IMR-90 (cell line): ENCODE measurements around the gene ERP44. TPM values are rescaled to one million over a fixed set of nuclear protein-coding genes. Genes with fewer than 3 reads are reported as not detected.
A peak's percentile ranks its signal among the peaks of the same experiment; 100 is the strongest.

Source experiments
- ATAC-seq: fragments of 200-7000 bp; cut with Tn5 transposase; 2 replicates; pipeline ENCODE4 v1.9.1; 2020; ENCODE audit warnings: low read depth, mild to moderate bottlenecking, moderate library complexity
- BruUV-seq: library from RNA; stranded (reverse); fragments of 400-500 nt; replicated peaks from 2 replicates; lab custom pipeline; 2021; lab: Mats Ljungman, UMichigan
- CTCF ChIA-PET: fragments of 300-600 bp; formaldehyde crosslinking; extraction: SDS; loops from one replicate; lab custom pipeline; 2021; ENCODE audit warnings: antibody characterized with exemption; lab: Yijun Ruan, JAX
- POLR2A ChIA-PET: fragments of 300-600 bp; sonication (Branson Sonifier 250); formaldehyde crosslinking; loops from one replicate; lab custom pipeline; 2022; ENCODE audit warnings: antibody characterized with exemption; ENCODE audit not compliant: unreplicated experiment; lab: Charles Lee
- DNase-seq: peaks from one replicate; pipeline ENCODE4 v3.0.0; 2013
- H2AFZ ChIP-seq: replicated peaks from 2 replicates; pipeline ENCODE3; 2013; ENCODE audit warnings: low read length, mild to moderate bottlenecking; ENCODE audit not compliant: poor library complexity
- H2AK5ac ChIP-seq: 2 replicates; pipeline ENCODE4 v1.6.1; 2013; ENCODE audit warnings: low read depth, low read length, inconsistent platforms
- H2AK9ac ChIP-seq: replicated peaks from 2 replicates; pipeline ENCODE3; 2013; ENCODE audit warnings: mild to moderate bottlenecking, low read depth, low read length, moderate library complexity; ENCODE audit not compliant: poor library complexity
- H2BK120ac ChIP-seq: 2 replicates; pipeline ENCODE4 v1.6.1; 2013; ENCODE audit warnings: low read depth, low read length, inconsistent platforms
- H2BK15ac ChIP-seq: 3 replicates; pipeline ENCODE4 v1.6.1; 2013; ENCODE audit warnings: low read depth, low read length, inconsistent platforms
- H2BK20ac ChIP-seq: 2 replicates; pipeline ENCODE4 v1.6.1; 2013; ENCODE audit warnings: low read depth, mild to moderate bottlenecking, inconsistent platforms, low read length, moderate library complexity
- H2BK5ac ChIP-seq: 2 replicates; pipeline ENCODE4 v1.6.1; 2013; ENCODE audit warnings: mild to moderate bottlenecking, low read depth, low read length, inconsistent platforms; ENCODE audit not compliant: poor library complexity, severe bottlenecking
- H3K14ac ChIP-seq: replicated peaks from 2 replicates; pipeline ENCODE4 v1.6.1; 2013; ENCODE audit warnings: low read depth, low read length, inconsistent platforms
- H3K18ac ChIP-seq: 2 replicates; pipeline ENCODE4 v1.6.1; 2013; ENCODE audit warnings: low read depth, low read length, control low read depth
- H3K23ac ChIP-seq: 2 replicates; pipeline ENCODE4 v1.6.1; 2013; ENCODE audit warnings: low read depth, low read length, inconsistent platforms
- H3K27ac ChIP-seq: 2 replicates; pipeline ENCODE4 v1.5.1; 2013; ENCODE audit warnings: mild to moderate bottlenecking, control low read depth, low read length; ENCODE audit not compliant: insufficient read depth
- H3K27me3 ChIP-seq: 2 replicates; pipeline ENCODE4 v1.6.1; 2013; ENCODE audit warnings: low read length; ENCODE audit not compliant: control insufficient read depth, insufficient read depth
- H3K36me3 ChIP-seq: 2 replicates; pipeline ENCODE4 v1.6.1; 2013; ENCODE audit warnings: low read length, mixed read lengths; ENCODE audit not compliant: control insufficient read depth, insufficient read depth
- H3K4ac ChIP-seq: 2 replicates; pipeline ENCODE4 v1.6.1; 2013; ENCODE audit warnings: low read depth, low read length, inconsistent platforms
- H3K4me1 ChIP-seq: 2 replicates; pipeline ENCODE4 v1.6.1; 2013; ENCODE audit warnings: low read length, mixed read lengths; ENCODE audit not compliant: control insufficient read depth, insufficient read depth
- H3K4me2 ChIP-seq: 2 replicates; pipeline ENCODE4 v1.6.1; 2013; ENCODE audit warnings: low read depth, mild to moderate bottlenecking, control low read depth, low read length, moderate library complexity
- H3K4me3 ChIP-seq: 2 replicates; pipeline ENCODE4 v1.5.1; 2013; ENCODE audit warnings: low read depth, mild to moderate bottlenecking, control low read depth, low read length, moderate library complexity; ENCODE audit not compliant: insufficient read depth
- H3K56ac ChIP-seq: 2 replicates; pipeline ENCODE4 v1.6.1; 2013; ENCODE audit warnings: low read length, inconsistent platforms; ENCODE audit not compliant: insufficient read depth; ENCODE audit errors: extremely low read depth
- H3K79me1 ChIP-seq, 2 experiments: 2 replicates each; pipeline ENCODE4 v1.6.1; 2013; ENCODE audit warnings: low read length in 2 of 2, inconsistent platforms in 1 of 2, low read depth in 1 of 2
- H3K9ac ChIP-seq: 2 replicates; pipeline ENCODE4 v1.6.1; 2013; ENCODE audit warnings: low read depth, low read length, control low read depth
- H3K9me1 ChIP-seq: 2 replicates; pipeline ENCODE4 v1.6.1; 2013; ENCODE audit warnings: low read length, inconsistent platforms; ENCODE audit not compliant: insufficient read depth
- H3K9me3 ChIP-seq: 2 replicates; pipeline ENCODE4 v1.6.1; 2013; ENCODE audit warnings: low read length; ENCODE audit not compliant: control insufficient read depth, insufficient read depth
- H4K20me1 ChIP-seq: 2 replicates; pipeline ENCODE4 v1.6.1; 2013; ENCODE audit warnings: low read length, inconsistent platforms; ENCODE audit not compliant: insufficient read depth
- H4K5ac ChIP-seq: 2 replicates; pipeline ENCODE4 v1.6.1; 2013; ENCODE audit warnings: mild to moderate bottlenecking, low read depth, low read length, control low read depth
- H4K8ac ChIP-seq, 2 experiments: 2 replicates each; pipeline ENCODE4 v1.6.1; 2013; ENCODE audit warnings: low read depth in 2 of 2, low read length in 2 of 2, control low read depth in 1 of 2, inconsistent platforms in 1 of 2
- H4K91ac ChIP-seq: 2 replicates; pipeline ENCODE4 v1.6.1; 2013; ENCODE audit warnings: low read depth, low read length, inconsistent platforms; ENCODE audit not compliant: insufficient read depth
- BHLHE40 ChIP-seq: fragments of 150-350 bp; IDR thresholded peaks from 2 replicates; pipeline ENCODE4 v1.6.1; 2016; ENCODE audit warnings: mild to moderate bottlenecking, low read depth, low read length
- CHD1 ChIP-seq: IDR thresholded peaks from 2 replicates; pipeline ENCODE4 v1.6.1; 2012; ENCODE audit warnings: low read depth, low read length, improper control_type of control experiment
- FOS ChIP-seq: fragments of 150-350 bp; IDR thresholded peaks from 2 replicates; pipeline ENCODE4 v1.6.1; 2016; ENCODE audit warnings: low read depth, low read length
- MAFK ChIP-seq: IDR thresholded peaks from 2 replicates; pipeline ENCODE4 v1.6.1; 2012; ENCODE audit warnings: low read depth, low read length, improper control_type of control experiment
- MXI1 ChIP-seq: IDR thresholded peaks from 2 replicates; pipeline ENCODE4 v1.6.1; 2012; ENCODE audit warnings: low read depth, mild to moderate bottlenecking, low read length, moderate library complexity, borderline replicate concordance
- POLR2A ChIP-seq: IDR thresholded peaks from 2 replicates; pipeline ENCODE4 v1.6.1; 2012; ENCODE audit warnings: mild to moderate bottlenecking, low read depth, low read length
- RAD21 ChIP-seq: IDR thresholded peaks from 2 replicates; pipeline ENCODE4 v1.6.1; 2012; ENCODE audit warnings: low read length, improper control_type of control experiment
- SMC3 ChIP-seq: fragments of 150-350 bp; IDR thresholded peaks from 2 replicates; pipeline ENCODE4 v1.6.1; 2016; ENCODE audit warnings: low read depth, mild to moderate bottlenecking, antibody characterized with exemption, low read length, moderate library complexity
- WGBS, 2 experiments: methylation state at CpG; one replicate each; pipeline versions ENCODE4 v1.1.5 to v1.1.7; 2013; ENCODE audit warnings: missing lambda C conversion rate in 2 of 2; ENCODE audit not compliant: insufficient read length in 1 of 2; ENCODE audit errors: extremely low coverage in 2 of 2; 5-methylcytosine and 5-hydroxymethylcytosine counted together
- dilution Hi-C: fragments of 300-500 bp; cut with HindIII; formaldehyde crosslinking; loops from one replicate; pipeline ENCODE4 v1.14.3; 2018; ENCODE audit warnings: low sequenced_read_pairs; ENCODE audit not compliant: unreplicated experiment
- in situ Hi-C: fragments of 300-500 bp; cut with MboI; formaldehyde crosslinking; loops from 3 replicates; pipeline ENCODE4 v1.14.3; 2019; ENCODE audit warnings: low sequenced_read_pairs, inconsistent platforms, mixed read lengths
- intact Hi-C: fragments of 100-400 bp; cut with micrococcal nuclease; formaldehyde crosslinking; loops from 2 replicates; pipeline ENCODE4 v1.10.0; 2022
- polyA plus RNA-seq, 3 experiments: library from polyadenylated mRNA; depleted of rRNA; stranded (reverse); fragments of >200 nt; gene quantifications; 2 replicates each; pipeline ENCODE4 v1.2.3, GENCODE V29; 2012; ENCODE audit warnings: low replicate concordance in 1 of 3
- total RNA-seq: library from RNA; depleted of rRNA; stranded (reverse); fragments of >200 nt; gene quantifications from 2 replicates; pipeline ENCODE4 v1.2.3, GENCODE V29; 2012
- TF ChIP-seq, protein P1 (sequence below): conservative IDR thresholded peaks from 2 replicates; pipeline ENCODE4 v1.5.1; 2012; ENCODE audit warnings: mild to moderate bottlenecking, low read depth, low read length, improper control_type of control experiment

ERP44 gene
- total and polyA plus RNA-seq, 2 of the 4 experiments (the other 2 are of a cell fraction), result 9.1 to 13.5 TPM

DNA sequence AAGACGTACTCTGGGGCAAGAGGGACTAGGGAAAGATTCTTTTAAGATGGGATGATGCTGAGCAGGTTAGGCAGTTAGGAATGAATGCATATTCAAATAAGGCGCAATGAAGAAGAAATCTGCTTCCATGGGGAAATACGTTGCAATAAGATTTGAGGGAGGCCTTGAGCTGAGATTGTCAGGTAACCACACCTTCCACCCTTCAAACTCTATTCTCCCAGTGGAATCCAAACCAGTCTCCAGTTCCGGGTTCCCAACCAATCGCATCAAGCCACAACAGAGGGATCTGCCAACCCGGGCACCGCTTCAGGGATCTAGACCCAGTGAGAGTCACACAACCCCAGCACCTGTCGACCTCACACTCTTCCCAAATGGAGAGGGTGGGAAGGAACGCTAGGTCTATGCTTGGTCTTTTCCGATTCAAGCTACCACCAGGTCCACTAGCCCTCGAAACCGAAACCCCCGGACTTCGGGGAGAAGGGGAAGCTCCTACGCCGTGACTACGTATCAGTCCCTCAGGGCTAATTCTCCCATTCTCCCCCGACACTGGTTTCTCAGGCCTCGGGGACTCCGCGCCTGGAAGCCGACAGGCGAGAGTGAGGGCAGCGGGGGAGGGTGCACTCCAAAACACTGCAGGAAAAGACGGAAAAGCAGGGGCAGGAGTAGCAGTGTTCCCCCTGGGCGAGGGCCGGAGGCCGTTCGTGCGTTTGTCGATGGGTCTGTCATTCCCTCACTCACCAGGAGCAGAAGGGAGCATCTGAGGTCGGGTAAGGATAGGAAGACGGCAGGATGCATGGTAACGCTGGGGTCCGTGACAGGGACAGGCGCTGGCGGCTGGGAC, 534 bp downstream of the ERP44 start:
- Histone ChIP-seq H3K9me1 (0 out of 2 replicates have a peak, but pooled peaks cover 5% of the 10 kb centered on the region), H3K4ac (peak overlapping the region; percentile 87), H3K9me3 (no peaks in the 10 kb centered on the region), H3K18ac (no peak overlapping the region), H3K79me1 (peaks cover 20 to 61% of the 10 kb centered on the region in 2 experiments), H4K20me1 (peaks cover 25% of the 10 kb centered on the region; the same call in 1 of the 2 replicates), H3K14ac (peak overlapping the region; percentile 74), H2AFZ (peak overlapping the region; percentile 96), H2BK120ac (peak overlapping the region; percentile 33; the same call in 1 of the 2 replicates), H2BK20ac (no peak overlapping the region), H2AK5ac (peak overlapping the region; percentile 60), H3K56ac (peak overlapping the region; percentile 58), H4K5ac (peak overlapping the region; percentile 27), H3K36me3 (no peaks in the 10 kb centered on the region), H3K27me3 (no peaks in the 10 kb centered on the region), H3K4me1 (peaks cover under 1% of the 10 kb centered on the region; the same call in 1 of the 2 replicates), H2AK9ac (peak overlapping the region; percentile 70), H4K91ac (peak overlapping the region; percentile 68), H3K4me3 (peak overlapping the region; percentile 88), H3K4me2 (peak overlapping the region; percentile 80), H2BK15ac (no peak overlapping the region), H3K9ac (peak overlapping the region; percentile 89), H4K8ac (peak overlapping the region; percentile 49 to 77), H3K23ac (peak overlapping the region; percentile 94), H2BK5ac (peak overlapping the region; percentile 43), H3K27ac (peak overlapping the region; percentile 77)
- dilution Hi-C loops (no loop called here), intact Hi-C loops (loop anchor here (1.0 to 10.0 kb wide), 4 partner anchors 70 to 497 kb away; partner anchors contain the start of gene NR4A3), in situ Hi-C loops (no loop called here)
- ATAC-seq, result peak; percentile 12
- peak; percentile 54 for DNase-seq
- no peak for TF ChIP-seq CHD1
- TF ChIP-seq POLR2A, result no peak
- TF ChIP-seq MAFK, result no peak
- TF ChIP-seq, protein P1, sequence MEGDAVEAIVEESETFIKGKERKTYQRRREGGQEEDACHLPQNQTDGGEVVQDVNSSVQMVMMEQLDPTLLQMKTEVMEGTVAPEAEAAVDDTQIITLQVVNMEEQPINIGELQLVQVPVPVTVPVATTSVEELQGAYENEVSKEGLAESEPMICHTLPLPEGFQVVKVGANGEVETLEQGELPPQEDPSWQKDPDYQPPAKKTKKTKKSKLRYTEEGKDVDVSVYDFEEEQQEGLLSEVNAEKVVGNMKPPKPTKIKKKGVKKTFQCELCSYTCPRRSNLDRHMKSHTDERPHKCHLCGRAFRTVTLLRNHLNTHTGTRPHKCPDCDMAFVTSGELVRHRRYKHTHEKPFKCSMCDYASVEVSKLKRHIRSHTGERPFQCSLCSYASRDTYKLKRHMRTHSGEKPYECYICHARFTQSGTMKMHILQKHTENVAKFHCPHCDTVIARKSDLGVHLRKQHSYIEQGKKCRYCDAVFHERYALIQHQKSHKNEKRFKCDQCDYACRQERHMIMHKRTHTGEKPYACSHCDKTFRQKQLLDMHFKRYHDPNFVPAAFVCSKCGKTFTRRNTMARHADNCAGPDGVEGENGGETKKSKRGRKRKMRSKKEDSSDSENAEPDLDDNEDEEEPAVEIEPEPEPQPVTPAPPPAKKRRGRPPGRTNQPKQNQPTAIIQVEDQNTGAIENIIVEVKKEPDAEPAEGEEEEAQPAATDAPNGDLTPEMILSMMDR, result no peak
- no peak for TF ChIP-seq SMC3
- no peak for TF ChIP-seq MXI1
- no peak for TF ChIP-seq BHLHE40
- TF ChIP-seq FOS, result no peak
- TF ChIP-seq RAD21, result no peak
- WGBS, 2 experiments, result 0% methylated on average over 1 of the region's 37 CpGs; no CpG with 5 or more reads in 1 of the 2 experiments
- POLR2A ChIA-PET, result no interaction called here
- BruUV-seq, result TSS peak; percentile 34
- CTCF ChIA-PET, result no interaction called here
